SH-SY5Y (cell line): ENCODE results near the gene OTUB1.

Experiments
- GATA2 ChIP-seq: IDR thresholded peaks from 2 replicates; pipeline ENCODE4 v1.6.1; 2011; ENCODE audit warnings: mild to moderate bottlenecking, low read depth, low read length
- GATA3 ChIP-seq: IDR thresholded peaks from 2 replicates; pipeline ENCODE4 v1.6.1; 2011; ENCODE audit warnings: low read depth, mild to moderate bottlenecking, low read length, moderate library complexity

- TF ChIP-seq GATA2 (no peak), GATA3 (no peak)
Observed at GRCh38 chr11:63998558-63999348, 12.5 kb downstream of the OTUB1 start.
